Esophagus squamous epithelium (tissue), 5 donors: Measurements from ENCODE around the gene MFN2. TPM values are rescaled to one million over a fixed set of nuclear protein-coding genes. Genes with fewer than 3 reads are reported as not detected.

Source experiments
- DNase-seq: peaks from one replicate; lab custom pipeline; 2025; lab: John Stamatoyannopoulos, UW
- H3K27ac ChIP-seq, 4 donors: fragments of 200-600 bp; sonication (generic); one replicate each; pipeline ENCODE4 v1.5.1; 2016 to 2019; ENCODE audit warnings: mild to moderate bottlenecking in 1 of 4
- H3K27me3 ChIP-seq, 4 donors: fragments of 200-600 bp; sonication (generic); 1 replicate in 3 of 4; 2 replicates in 1 of 4; pipeline versions ENCODE4 v1.5.1 to v1.6.0; 2017 to 2021; ENCODE audit warnings: antibody characterized with exemption in 1 of 4
- H3K36me3 ChIP-seq, 3 donors: fragments of 200-600 bp; sonication (generic); one replicate each; pipeline ENCODE4 v1.5.1; 2016 to 2019
- H3K4me1 ChIP-seq, 3 donors: fragments of 200-600 bp; sonication (generic); one replicate each; pipeline ENCODE4 v1.5.1; 2017 to 2019
- H3K4me3 ChIP-seq, 4 donors: fragments of 200-600 bp; sonication (generic); 1 replicate in 3 of 4; 2 replicates in 1 of 4; pipeline ENCODE4 v1.5.1; 2016 to 2019; ENCODE audit warnings: mild to moderate bottlenecking in 2 of 4, moderate library complexity in 1 of 4
- H3K9me3 ChIP-seq, 3 donors: fragments of 200-600 bp; sonication (generic); one replicate each; pipeline ENCODE4 v1.5.1; 2016 to 2019
- CTCF ChIP-seq, 6 experiments: fragments of 450-650 bp in 4 of 6; fragments of 200-600 bp in 2 of 6; sonication (generic) in 2 of 6; IDR thresholded peaks; one replicate each; pipeline ENCODE4 v1.5.1; 2016 to 2019; ENCODE audit warnings: antibody characterized with exemption in 6 of 6, mild to moderate bottlenecking in 4 of 6, moderate library complexity in 4 of 6
- POLR2A ChIP-seq, 4 donors: fragments of 450-650 bp; IDR thresholded peaks; one replicate each; pipeline ENCODE4 v1.6.1; 2017; ENCODE audit warnings: antibody characterized with exemption in 4 of 4, mild to moderate bottlenecking in 4 of 4, moderate library complexity in 3 of 4
- whole genome bisulfite sequencing, 2 donors: methylation state at CpG; one replicate each; pipeline ENCODE4 v1.1.5; 2018; 5-methylcytosine and 5-hydroxymethylcytosine counted together
- intact Hi-C: fragments of 100-400 bp; cut with DNase I; formaldehyde crosslinking; loops from one replicate; pipeline ENCODE4 v1.15.0; 2022
- total RNA-seq, 4 donors: library from RNA; depleted of rRNA; stranded (reverse); fragments of >200 nt; gene quantifications; one replicate each; pipeline ENCODE4 v1.1.0, GENCODE V29; 2016
- donor health status: DM: yes; HTN: yes; CAD: no.

MFN2 gene
- total RNA-seq, 4 donors from 2014 or later: 64.4 to 96.9 (median 78.7) TPM

DNA sequence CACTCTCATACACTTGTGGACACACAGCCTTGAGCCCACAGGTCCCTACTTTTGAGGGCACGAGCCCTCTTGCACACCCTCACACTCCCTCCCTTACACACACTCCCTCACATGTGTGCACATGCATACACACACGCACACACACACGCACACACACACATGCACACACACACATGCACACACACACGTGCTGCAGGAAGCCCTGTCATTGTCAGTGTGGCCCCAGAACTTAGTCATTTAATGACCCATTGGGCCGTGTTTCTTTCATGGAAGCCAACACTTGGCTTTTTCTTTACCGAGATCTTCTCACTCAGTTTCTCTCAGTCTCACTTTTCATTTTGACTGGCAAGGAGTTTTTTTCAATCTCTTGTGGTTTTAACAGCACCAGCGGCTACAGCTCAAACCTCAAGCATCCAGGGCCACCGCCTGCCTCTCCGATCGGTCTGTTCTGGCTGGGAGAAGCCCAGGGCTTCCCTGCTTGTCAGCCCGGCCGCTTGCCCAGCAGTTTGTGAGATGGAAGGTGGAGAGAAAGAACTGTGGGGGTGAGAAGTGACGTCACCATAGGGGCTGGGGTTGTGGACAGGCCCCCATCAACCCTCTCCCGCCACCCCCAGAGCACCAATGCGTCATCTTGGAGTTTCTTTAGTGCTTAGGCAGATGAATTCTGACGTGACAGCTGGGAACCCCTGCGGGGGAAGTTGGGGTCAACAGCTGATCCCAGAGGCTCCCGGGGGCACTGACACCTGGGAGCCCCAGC, 67.1 kb downstream of the MFN2 start:
- H3K4me3 ChIP-seq: no peak overlapping the region
- H3K27ac ChIP-seq: no peak overlapping the region
- DNase-seq: no peak
- H3K4me1 ChIP-seq: peaks cover 5 to 14% (median 6%) of the 10 kb centered on the region in 3 donors
- no peaks in the 10 kb centered on the region for H3K36me3 ChIP-seq
- intact Hi-C loops: no loop called here
- no peaks in the 10 kb centered on the region for H3K9me3 ChIP-seq
- H3K27me3 ChIP-seq: peaks cover 0 to 41% (median 0%) of the 10 kb centered on the region in 4 donors
- no peak for TF ChIP-seq CTCF (IDR thresholded peaks at IDR 0.05)
- TF ChIP-seq POLR2A (IDR thresholded peaks at IDR 0.05): no peak
- WGBS, 2 donors: 45 to 49% methylated on average over 13 of the region's 18 CpGs

DNA sequence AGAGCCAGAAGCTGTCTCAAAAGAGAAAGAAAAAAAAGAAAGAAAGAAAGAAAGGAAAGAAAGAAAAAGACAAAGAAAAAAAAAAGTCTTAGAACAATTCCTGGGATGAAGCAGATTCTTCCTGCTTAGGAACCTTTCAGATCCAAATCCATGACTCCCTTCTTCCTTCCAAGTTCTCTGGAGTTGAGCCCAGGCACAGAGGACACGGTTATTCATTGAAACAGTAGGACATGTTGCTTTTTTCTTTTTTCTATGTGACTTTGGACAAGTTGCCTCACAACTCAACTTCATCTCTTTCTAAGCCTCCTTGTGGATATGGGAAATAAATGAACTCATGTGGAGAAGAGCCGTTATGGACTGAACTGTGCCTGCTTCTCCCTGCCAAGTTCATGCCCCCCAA, 68.1 kb downstream of the MFN2 start:
- intact Hi-C loops: no loop called here
- TF ChIP-seq CTCF (IDR thresholded peaks at IDR 0.05): no peak
- no peak for TF ChIP-seq POLR2A (IDR thresholded peaks at IDR 0.05)
- WGBS, 2 donors: 41 to 46% methylated on average over 2 of the region's 2 CpGs
- Histone ChIP-seq H3K27me3 (peaks cover 0 to 41% (median 0%) of the 10 kb centered on the region in 4 donors), H3K9me3 (no peaks in the 10 kb centered on the region), H3K27ac (no peak overlapping the region), H3K4me3 (no peak overlapping the region), H3K4me1 (peaks cover 7 to 25% (median 11%) of the 10 kb centered on the region in 3 donors), H3K36me3 (no peaks in the 10 kb centered on the region)
- DNase-seq: no peak

DNA sequence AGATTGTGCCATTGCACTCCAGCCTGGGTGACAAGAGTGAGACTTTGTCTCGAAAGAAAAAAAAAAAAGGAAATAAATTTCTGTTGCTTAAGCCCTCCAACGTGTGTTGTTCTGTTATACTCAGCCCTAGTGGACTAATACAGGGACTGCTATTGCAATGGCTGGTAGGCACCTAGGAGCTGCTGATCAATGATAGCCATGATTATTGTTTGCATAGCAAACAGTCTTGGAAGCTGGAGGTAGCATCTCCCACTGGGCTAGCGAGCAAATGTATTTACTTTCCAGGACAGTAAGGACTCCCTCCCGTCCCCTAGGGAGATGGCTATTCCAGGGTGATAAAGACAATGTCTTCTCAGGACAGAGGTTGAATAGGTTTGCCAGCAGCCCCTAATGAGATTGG, 69.4 kb downstream of the MFN2 start:
- no peak overlapping the region for H3K27ac ChIP-seq
- H3K27me3 ChIP-seq: peaks cover 0 to 41% (median 0%) of the 10 kb centered on the region in 4 donors
- no peak for TF ChIP-seq CTCF (IDR thresholded peaks at IDR 0.05)
- intact Hi-C loops: no loop called here
- WGBS, 2 donors: 70 to 78% methylated on average over 4 of the region's 4 CpGs
- no peaks in the 10 kb centered on the region for H3K9me3 ChIP-seq
- DNase-seq: no peak
- H3K4me3 ChIP-seq: no peak overlapping the region
- H3K4me1 ChIP-seq: peaks cover 7 to 22% (median 11%) of the 10 kb centered on the region in 3 donors
- H3K36me3 ChIP-seq: no peaks in the 10 kb centered on the region

- no peak overlapping the region for H3K27ac ChIP-seq
Measured at GRCh38 chr1:12051361-12051760, 71.1 kb downstream of the MFN2 start.

More at GRCh38 chr1:12051361-12051760, 71.1 kb downstream of the MFN2 start:
- H3K36me3 ChIP-seq: no peaks in the 10 kb centered on the region
- H3K4me1 ChIP-seq: peaks cover 7 to 22% (median 11%) of the 10 kb centered on the region in 3 donors
- DNase-seq: no peak
- TF ChIP-seq CTCF (IDR thresholded peaks at IDR 0.05) (no peak), POLR2A (IDR thresholded peaks at IDR 0.05) (no peak)
- H3K9me3 ChIP-seq: no peaks in the 10 kb centered on the region
- WGBS, 2 donors: 71 to 100% methylated on average over 1 of the region's 1 CpG
- peaks cover 0 to 29% (median 0%) of the 10 kb centered on the region in 4 donors for H3K27me3 ChIP-seq
- intact Hi-C loops: no loop called here
- no peak overlapping the region for H3K4me3 ChIP-seq
